ENCODE results near the gene CRYGD.

CRYGD gene

GRCh38 chr2:208083807-208084206 lies 40.5 kb downstream of the CRYGD start:
- no peak for DNase-seq (ENCODE audit: low read depth)

GRCh38 chr2:208077276-208077675 lies 47.0 kb downstream of the CRYGD start:
- no peak for DNase-seq (ENCODE audit: low read depth)

GRCh38 chr2:208074610-208075356 lies 49.5 kb downstream of the CRYGD start:
- no peak for DNase-seq (ENCODE audit: low read depth)

- peak; percentile 7 for DNase-seq (ENCODE audit: low read depth)
These were observed 52.0 kb downstream of the CRYGD start for GRCh38 chr2:208072250-208072892.

Data from stimulated activated CD8-positive, alpha-beta memory T cell treated with anti-CD3 and anti-CD28 coated beads, Interleukin-12 subunit alpha, Interleukin-12 subunit beta, amount 100 ng/mL, for 4 hours (primary cell).